Aorta (tissue), 5 donors: ENCODE results near the gene SELENBP1. TPM values are rescaled to one million over a fixed set of nuclear protein-coding genes. Genes with fewer than 3 reads are reported as not detected.

Experiments used
- ATAC-seq: fragments of 200-7000 bp; cut with Tn5 transposase; one replicate; pipeline ENCODE4 v1.9.1; 2022; ENCODE audit warnings: moderate library complexity; ENCODE audit not compliant: low FRiP score
- DNase-seq, 2 donors: peaks; one replicate each; pipeline ENCODE4 v3.0.0-alpha.2; 2020
- H3K27ac ChIP-seq, 2 donors: one replicate each; pipeline ENCODE4 v1.5.1; 2013; ENCODE audit warnings: low read length in 2 of 2, mild to moderate bottlenecking in 2 of 2, moderate library complexity in 2 of 2, control low read depth in 1 of 2, inconsistent platforms in 1 of 2, low read depth in 1 of 2
- H3K27me3 ChIP-seq, 2 donors: one replicate each; pipeline ENCODE4 v1.6.1; 2013; ENCODE audit warnings: control low read depth in 1 of 2, low read length in 1 of 2, mild to moderate bottlenecking in 1 of 2, moderate library complexity in 1 of 2; ENCODE audit not compliant: insufficient read depth in 2 of 2, control insufficient read depth in 1 of 2
- H3K36me3 ChIP-seq, 2 donors: one replicate each; pipeline ENCODE4 v1.6.1; 2013; ENCODE audit warnings: control low read depth in 1 of 2, low read length in 1 of 2, mild to moderate bottlenecking in 1 of 2; ENCODE audit not compliant: insufficient read depth in 2 of 2, control insufficient read depth in 1 of 2
- H3K4me1 ChIP-seq, 2 donors: one replicate each; pipeline ENCODE4 v1.6.1; 2013; ENCODE audit warnings: low read length in 2 of 2, control low read depth in 1 of 2, mild to moderate bottlenecking in 1 of 2, moderate library complexity in 1 of 2; ENCODE audit not compliant: insufficient read depth in 2 of 2, control insufficient read depth in 1 of 2
- H3K4me3 ChIP-seq, 2 donors: one replicate each; pipeline ENCODE4 v1.5.1; 2013; ENCODE audit warnings: low read length in 2 of 2, control low read depth in 1 of 2, mild to moderate bottlenecking in 1 of 2
- H3K9me3 ChIP-seq: one replicate; pipeline ENCODE4 v1.6.1; 2013; ENCODE audit warnings: mild to moderate bottlenecking, low read length; ENCODE audit not compliant: control insufficient read depth
- WGBS, 2 donors: extraction: QIAGEN DNeasy Blood & Tissue Kit; methylation state at CpG; one replicate each; pipeline ENCODE4 v1.1.7; 2013; 5-methylcytosine and 5-hydroxymethylcytosine counted together
- intact Hi-C, 2 donors: fragments of 100-400 bp; cut with DNase I; formaldehyde crosslinking; loops; one replicate each; pipeline versions ENCODE4 v1.14.2 to v1.15.0; 2022
- polyA plus RNA-seq, 2 donors: library from polyadenylated mRNA; stranded (reverse); fragments of 200-250 nt; gene quantifications; one replicate each; pipeline ENCODE4 v1.2.3, GENCODE V29; 2013
- total RNA-seq, 2 donors: library from RNA; stranded (reverse); fragmentation: NEBNext Ultra II Directional; extraction: Animal tissue kit (Norgen Biotek cat#: 25700); gene quantifications; one replicate each; pipeline ENCODE4 v1.2.1, GENCODE V29; 2021
- donor health status: healthy with polysubstance abuse.
- donor health status: Bipolar disorder and iron deficiency.
- donor health status: DM: no; HTN: no; CAD: no.
- donor health status: DM: no; HTN: no; CAD: no.
- donor health status: DM: yes; HTN: yes; CAD: no.

SELENBP1 gene
- total and polyA plus RNA-seq, 4 donors = 24.5 to 171 (median 57.3) TPM

DNA sequence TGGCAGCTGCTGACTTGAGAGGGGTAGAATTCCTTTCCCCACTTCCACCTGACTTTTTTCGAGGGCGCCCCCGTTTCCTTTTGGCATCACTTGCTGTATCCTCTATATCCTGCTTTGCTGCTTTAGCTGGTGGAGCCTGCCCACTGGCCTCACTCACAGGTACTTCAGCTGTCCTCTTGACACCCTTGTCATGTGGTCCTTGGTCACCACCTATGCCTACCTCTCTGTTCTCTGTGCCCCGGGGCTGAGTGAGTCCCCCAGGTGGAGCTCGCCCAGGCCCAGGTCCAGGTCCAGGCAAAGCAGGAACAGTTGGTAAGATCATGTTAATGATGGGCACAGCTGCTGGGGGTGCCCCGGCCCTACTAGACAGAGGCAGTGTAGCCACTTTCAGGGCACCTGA lies 29.9 kb downstream of the SELENBP1 start:
- no peak for ATAC-seq
- H3K4me3 ChIP-seq = no peak overlapping the region

DNA sequence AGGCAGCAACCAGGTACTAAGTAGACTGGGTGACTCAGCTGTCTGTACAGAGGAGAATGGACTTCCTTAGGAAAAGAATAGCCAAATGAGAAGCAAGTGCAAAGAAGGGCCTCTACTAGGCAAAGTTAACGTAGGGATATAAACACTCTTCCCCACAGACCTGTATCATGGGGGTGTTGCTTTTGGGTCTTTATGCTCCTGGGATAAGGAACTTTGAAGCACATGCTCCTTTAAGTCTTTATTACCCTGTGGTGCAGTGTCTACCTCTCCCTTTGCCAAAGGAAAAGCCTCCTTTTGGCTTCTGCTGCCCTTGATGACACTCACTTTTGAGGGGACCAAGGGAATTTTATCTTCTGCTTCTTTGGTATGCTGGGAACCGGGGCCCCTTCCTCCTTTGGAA lies 30.5 kb downstream of the SELENBP1 start:
- Histone ChIP-seq H3K27me3 (no peaks in the 10 kb centered on the region), H3K4me3 (no peak overlapping the region), H3K4me1 (peaks cover 0 to 3% of the 10 kb centered on the region in 2 donors), H3K36me3 (no peaks in the 10 kb centered on the region), H3K27ac (no peak overlapping the region), H3K9me3 (no peaks in the 10 kb centered on the region)
- intact Hi-C loops = loop anchor here (5.0 to 10.0 kb wide), 2 partner anchors 60 to 147 kb away; partner anchors contain the start of genes PIP5K1A (in 1 of the 2), VPS72 (in 1 of the 2) and ZNF687 (in 1 of the 2)
- DNase-seq (no peak), ATAC-seq (no peak)
- WGBS, 2 donors = 84 to 91% methylated on average over 2 of the region's 2 CpGs

More for the DNA sequence above, 29.9 kb downstream of the SELENBP1 start:
- WGBS, 2 donors = 90 to 92% methylated on average over 6 of the region's 6 CpGs
- Histone ChIP-seq H3K9me3 (no peaks in the 10 kb centered on the region), H3K4me1 (peaks cover 0 to 3% of the 10 kb centered on the region in 2 donors), H3K27me3 (no peaks in the 10 kb centered on the region), H3K27ac (no peak overlapping the region), H3K36me3 (no peaks in the 10 kb centered on the region)
- intact Hi-C loops = loop anchor here (5.0 to 10.0 kb wide), 2 partner anchors 60 to 148 kb away; partner anchors contain the start of genes PIP5K1A (in 1 of the 2), VPS72 (in 1 of the 2) and ZNF687 (in 1 of the 2)
- DNase-seq = no peak

DNA sequence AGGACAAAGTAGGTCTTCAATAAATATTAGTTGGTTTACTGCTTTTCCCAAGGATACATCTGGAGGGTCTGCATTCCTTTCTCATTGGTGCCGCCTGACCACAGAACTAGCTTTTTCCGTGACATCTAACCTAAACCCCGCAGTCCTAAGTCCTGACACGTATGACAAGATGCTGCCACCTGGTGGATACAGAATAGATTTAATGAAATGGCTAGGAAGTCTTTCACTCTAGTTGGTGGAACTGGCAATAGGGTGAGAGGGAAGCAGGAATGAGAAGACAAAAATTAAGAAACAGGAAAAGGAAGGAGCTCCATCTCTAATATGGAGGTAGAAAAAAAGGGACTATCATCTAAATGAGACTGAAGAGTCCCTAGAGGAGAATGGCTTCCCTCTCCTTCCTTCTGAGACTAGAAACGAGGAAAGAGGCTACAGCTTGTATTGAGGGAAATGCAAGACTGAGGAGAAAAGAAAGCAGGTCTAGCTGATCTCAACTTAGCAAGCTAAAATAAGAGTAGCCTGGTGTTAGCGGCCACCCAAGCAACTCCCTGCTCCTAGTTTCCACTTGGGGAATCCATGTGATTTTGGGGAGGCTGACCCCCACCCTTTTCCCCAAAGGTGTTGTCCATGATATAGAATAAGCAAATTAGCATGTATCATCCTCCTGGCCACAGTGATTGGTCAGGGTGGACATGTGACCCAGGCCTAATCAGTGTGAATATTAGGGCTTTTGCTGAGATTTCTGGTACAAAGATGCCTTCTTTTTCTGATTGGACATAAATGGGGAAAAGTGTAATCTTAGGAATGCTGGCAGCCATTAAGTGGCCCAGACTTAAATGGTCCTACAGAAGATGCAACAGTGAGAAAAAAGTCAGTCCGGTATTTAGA lies 31.4 kb downstream of the SELENBP1 start:
- ATAC-seq (peak; percentile 91), DNase-seq (no peak)
- WGBS, 2 donors = 21% methylated on average over 7 of the region's 7 CpGs
- H3K9me3 ChIP-seq = no peaks in the 10 kb centered on the region
- intact Hi-C loops = loop anchor here (1.0 to 10.0 kb wide), 4 partner anchors 38 to 146 kb away; partner anchors contain the start of genes PIP5K1A (in 1 of the 2), VPS72 (in 1 of the 2) and ZNF687 (in 1 of the 2)
- no peak overlapping the region for H3K4me3 ChIP-seq
- H3K36me3 ChIP-seq = no peaks in the 10 kb centered on the region
- peak overlapping the region in 1 of 2 donors; percentile 26 for H3K27ac ChIP-seq
- peaks cover 0 to 2% of the 10 kb centered on the region in 2 donors for H3K4me1 ChIP-seq
- H3K27me3 ChIP-seq = no peaks in the 10 kb centered on the region

DNA sequence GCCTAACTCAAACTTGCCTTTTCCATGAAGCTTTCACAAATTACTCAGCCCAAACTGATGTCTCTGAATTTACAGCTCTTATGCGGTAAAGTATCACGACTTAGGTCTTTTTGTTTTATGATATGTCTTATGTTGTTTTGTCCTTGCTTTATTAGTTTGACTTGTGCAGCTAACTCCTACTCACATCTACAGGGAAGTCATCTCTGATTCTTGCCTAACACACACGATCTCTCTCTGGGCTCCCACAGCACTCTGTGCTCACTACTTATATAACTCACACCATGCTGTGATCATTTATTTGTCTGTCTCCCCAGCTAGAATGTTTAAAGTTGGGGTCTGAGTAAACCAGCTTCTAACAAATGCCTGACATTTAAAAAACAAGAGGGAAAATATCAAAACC lies 35.9 kb downstream of the SELENBP1 start:
- intact Hi-C loops = no loop called here
- no peak for DNase-seq
- no peak overlapping the region for H3K27ac ChIP-seq
- no peaks in the 10 kb centered on the region for H3K9me3 ChIP-seq
- no peak for ATAC-seq
- H3K4me3 ChIP-seq = no peak overlapping the region
- H3K36me3 ChIP-seq = no peaks in the 10 kb centered on the region
- WGBS, 2 donors = 86 to 93% methylated on average over 3 of the region's 3 CpGs
- no peaks in the 10 kb centered on the region for H3K27me3 ChIP-seq
- H3K4me1 ChIP-seq = no peaks in the 10 kb centered on the region

DNA sequence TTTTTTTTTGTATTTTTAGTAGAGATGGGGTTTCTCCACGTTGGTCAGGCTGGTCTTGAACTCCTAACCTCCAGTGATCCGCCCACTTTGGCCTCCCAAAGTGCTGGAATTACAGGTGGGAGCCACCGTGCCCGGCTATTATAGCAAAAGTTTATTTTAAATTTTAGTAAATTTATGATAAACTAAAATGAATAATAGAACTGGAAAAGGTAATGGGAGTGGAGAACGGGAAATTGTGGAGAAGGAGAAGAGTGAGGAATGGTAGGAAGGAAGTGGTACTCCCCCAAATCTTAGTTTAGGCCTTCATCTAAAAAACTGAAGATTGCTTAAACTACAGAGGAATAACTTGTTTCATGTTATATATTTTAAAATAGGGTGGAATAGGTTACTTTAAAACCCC lies 37.7 kb downstream of the SELENBP1 start:
- DNase-seq (no peak), ATAC-seq (no peak)
- H3K36me3 ChIP-seq = no peaks in the 10 kb centered on the region
- no peak overlapping the region for H3K27ac ChIP-seq
- intact Hi-C loops = no loop called here
- H3K4me1 ChIP-seq = no peaks in the 10 kb centered on the region
- H3K27me3 ChIP-seq = no peaks in the 10 kb centered on the region
- H3K9me3 ChIP-seq = no peaks in the 10 kb centered on the region
- H3K4me3 ChIP-seq = no peak overlapping the region
- 87 to 88% methylated on average over 5 of the region's 5 CpGs for WGBS, 2 donors

DNA sequence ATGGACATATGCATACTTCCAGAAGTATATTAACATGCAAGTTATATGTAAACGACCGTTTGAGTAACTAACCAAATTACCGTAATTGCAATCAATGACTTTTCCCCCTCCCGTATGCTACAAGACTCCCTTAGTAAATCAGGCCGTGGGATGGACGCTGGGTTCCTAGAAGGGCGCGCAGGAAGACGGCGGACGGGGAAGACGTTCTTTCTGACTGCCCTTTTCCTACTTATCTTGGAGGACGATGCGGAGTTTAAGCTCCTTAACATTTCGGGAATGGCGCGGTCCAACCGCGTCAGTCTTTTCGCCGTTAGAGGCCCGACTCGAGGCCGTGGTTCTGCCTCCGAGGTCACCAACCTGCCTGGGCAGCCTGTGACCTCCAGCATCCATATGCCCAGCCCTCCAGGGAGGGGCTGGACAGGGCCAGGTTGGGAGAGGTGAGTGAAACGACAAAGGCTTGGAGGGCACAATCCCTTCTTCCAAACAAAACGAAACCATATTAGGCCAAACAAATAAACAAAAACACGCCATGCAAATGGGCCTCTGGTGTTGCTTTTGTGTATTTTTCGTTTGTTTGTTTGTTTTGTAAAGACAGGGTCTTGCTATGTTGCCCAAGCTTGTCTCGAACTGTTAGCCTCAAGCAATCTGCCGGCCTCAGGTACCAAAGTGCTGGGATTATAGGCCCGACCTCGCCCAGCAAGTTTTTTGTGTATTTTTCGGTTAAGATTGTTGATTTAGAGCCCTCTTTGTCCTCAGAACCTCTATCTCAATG lies 44.4 kb downstream of the SELENBP1 start:
- peak overlapping the region; percentile 63 to 93 for H3K4me3 ChIP-seq
- peaks cover 0 to 2% of the 10 kb centered on the region in 2 donors for H3K4me1 ChIP-seq
- peak; percentile 59 to 80 for DNase-seq
- intact Hi-C loops = loop anchor here in 1 of 2 donors (1.0 to 5.0 kb wide), 2 partner anchors 17 to 46 kb away; partner anchors contain the start of gene ZNF687
- peak overlapping the region; percentile 25 to 85 for H3K27ac ChIP-seq
- peak; percentile 33 for ATAC-seq
- peaks cover 0 to 4% of the 10 kb centered on the region in 2 donors for H3K36me3 ChIP-seq
- no peaks in the 10 kb centered on the region for H3K27me3 ChIP-seq
- H3K9me3 ChIP-seq = no peaks in the 10 kb centered on the region
- WGBS, 2 donors = 19 to 20% methylated on average over 34 of the region's 34 CpGs

DNA sequence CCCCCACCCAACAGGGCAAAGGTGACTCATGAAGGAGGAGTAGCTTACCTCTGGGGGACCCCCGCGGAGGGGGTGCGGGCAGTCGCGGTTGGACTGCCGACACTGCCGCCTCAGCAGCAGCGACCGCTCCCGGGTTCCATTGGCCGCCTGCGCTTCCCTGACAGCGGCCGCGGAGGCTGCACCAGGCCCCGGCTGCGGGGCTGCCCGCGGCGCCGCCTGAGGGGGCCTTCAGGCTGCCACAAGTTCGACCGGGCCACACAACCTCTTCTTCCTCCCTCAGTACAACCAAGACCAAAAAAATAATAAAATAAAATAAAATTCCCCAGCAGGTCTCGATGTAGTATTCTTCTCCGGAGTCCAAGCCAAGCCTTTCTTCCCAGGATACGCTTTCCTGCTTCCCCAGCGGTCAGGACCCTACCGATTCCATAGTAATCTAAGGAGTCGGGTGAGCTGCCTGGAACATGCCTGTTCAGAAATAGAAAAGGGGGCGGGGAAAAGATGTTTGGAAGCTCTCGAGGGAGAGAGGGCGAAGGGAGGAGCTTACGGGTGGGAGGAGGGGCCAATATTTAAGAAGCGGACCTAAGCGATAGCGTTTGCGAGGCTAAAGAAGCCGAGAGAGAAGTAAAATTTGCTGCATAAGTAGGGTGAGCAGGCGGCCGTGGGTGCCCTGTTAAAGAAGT lies 45.1 kb downstream of the SELENBP1 start, which contains the start of gene PI4KB:
Gene PI4KB (minus strand): TSS at position 194 of the 680 bp plus-strand sequence. CDS start 10,935 bp downstream, outside the sequence.
- Histone ChIP-seq H3K27ac (peak within 1 kb of the TSS; percentile 59 to 85), H3K27me3 (no peaks in the 10 kb centered on the region), H3K36me3 (peaks cover 0 to 4% of the 10 kb centered on the region in 2 donors), H3K4me3 (peak within 1 kb of the TSS; percentile 85 to 93), H3K4me1 (peaks cover 0 to 2% of the 10 kb centered on the region in 2 donors), H3K9me3 (no peaks in the 10 kb centered on the region)
- DNase-seq = peak; percentile 91 to 94
- 0% methylated on average over 31 to 40 of the region's 40 CpGs for WGBS, 2 donors
- intact Hi-C loops = loop anchor here in 1 of 2 donors (1.0 to 5.0 kb wide), 2 partner anchors 16 to 45 kb away; partner anchors contain the start of gene ZNF687
- peak; percentile 98 for ATAC-seq
